SU-DHL-6 (cell line): ENCODE measurements around the gene GNPTAB.
"Not testable (repeated sequence)": the region's sequence is repeated elsewhere in the genome, so short reads cannot be mapped to it uniquely, and the experiment has no call there.

ENCODE experiments used
- H2AFZ ChIP-seq: fragments of 200-600 bp; sonication (generic); 2 replicates; pipeline ENCODE4 v1.6.1; 2014; ENCODE audit warnings: low read depth, mild to moderate bottlenecking, moderate library complexity, mixed read lengths, antibody characterized with exemption, low read length; ENCODE audit not compliant: severe bottlenecking
- H3F3A ChIP-seq: fragments of 200-600 bp; shearing (Covaris generic); 2 replicates; pipeline ENCODE4 v1.6.0; 2016; ENCODE audit warnings: antibody characterized with exemption, mild to moderate bottlenecking; ENCODE audit not compliant: insufficient read depth
- H3K27ac ChIP-seq: fragments of 200-600 bp; sonication (generic); 2 replicates; pipeline ENCODE4 v1.5.1; 2016; ENCODE audit warnings: low read depth, mild to moderate bottlenecking, low read length, moderate library complexity, mixed read lengths
- H3K27me3 ChIP-seq: fragments of 200-600 bp; sonication (generic), shearing (Covaris generic); 2 replicates; pipeline ENCODE4 v1.6.0; 2014; ENCODE audit warnings: mild to moderate bottlenecking, low read length
- H3K36me3 ChIP-seq: fragments of 200-600 bp; sonication (generic); 2 replicates; pipeline ENCODE4 v1.6.1; 2014; ENCODE audit warnings: mild to moderate bottlenecking, low read length, mixed read lengths
- H3K4me2 ChIP-seq: fragments of 300-600, 200-600 bp; shearing (Covaris generic), sonication (generic); 2 replicates; pipeline ENCODE4 v1.6.0; 2014; ENCODE audit warnings: low read length, low read depth, mild to moderate bottlenecking; ENCODE audit not compliant: poor library complexity, severe bottlenecking
- H3K4me3 ChIP-seq: fragments of 200-600 bp; sonication (generic); 2 replicates; pipeline ENCODE4 v1.5.1; 2014; ENCODE audit warnings: antibody characterized with exemption, low read length, mild to moderate bottlenecking, mixed read lengths; ENCODE audit not compliant: insufficient read depth, poor library complexity, severe bottlenecking
- H3K79me2 ChIP-seq: fragments of 200-600 bp; sonication (generic); 2 replicates; pipeline ENCODE4 v1.6.1; 2014; ENCODE audit warnings: mild to moderate bottlenecking, low read length, moderate library complexity; ENCODE audit not compliant: insufficient read depth
- H3K9ac ChIP-seq: fragments of 200-600 bp; sonication (generic); 2 replicates; pipeline ENCODE4 v1.7.0; 2014; ENCODE audit warnings: mild to moderate bottlenecking, low read length
- H3K9me2 ChIP-seq: fragments of 200-600 bp; sonication (generic); replicated peaks from 2 replicates; pipeline ENCODE4 v1.6.1; 2014; ENCODE audit warnings: low read length; ENCODE audit not compliant: insufficient read depth
- H3K9me3 ChIP-seq: fragments of 200-600 bp; sonication (generic); 2 replicates; pipeline ENCODE4 v1.6.1; 2014; ENCODE audit warnings: low read length, mixed read lengths; ENCODE audit not compliant: insufficient read depth
- H4K20me1 ChIP-seq: fragments of 200-600 bp; sonication (generic); 2 replicates; pipeline ENCODE4 v1.6.1; 2014; ENCODE audit warnings: low read depth, mild to moderate bottlenecking, antibody characterized with exemption, low read length, moderate library complexity, mixed read lengths
- CTCF ChIP-seq: fragments of 200-600 bp; sonication (generic); IDR thresholded peaks from one replicate; pipeline ENCODE4 v1.5.1; 2017; ENCODE audit warnings: antibody characterized with exemption, mild to moderate bottlenecking, low read length, moderate library complexity; ENCODE audit not compliant: insufficient read depth, poor library complexity, severe bottlenecking
- EZH2phosphoT487 ChIP-seq: fragments of 200-600 bp; sonication (generic), shearing (Covaris generic); conservative IDR thresholded peaks from 2 replicates; pipeline ENCODE4 v1.6.1; 2018; ENCODE audit warnings: mild to moderate bottlenecking, antibody characterized with exemption, low read length, moderate library complexity, mixed read lengths

Gene GNPTAB

GRCh38 chr12:101740566-101740965, 90.2 kb downstream of the GNPTAB start:
- TF ChIP-seq CTCF (no peak), EZH2phosphoT487 (no peak)
- no peaks in the 10 kb centered on the region for H3K9me3 ChIP-seq
- H3K79me2 ChIP-seq = no peaks in the 10 kb centered on the region
- no peak overlapping the region for H2AFZ ChIP-seq
- H3F3A ChIP-seq = peaks cover 22% of the 10 kb centered on the region
- no peak overlapping the region for H3K4me3 ChIP-seq
- no peak overlapping the region for H3K4me2 ChIP-seq
- H3K9me2 ChIP-seq = no peaks in the 10 kb centered on the region
- no peaks in the 10 kb centered on the region for H4K20me1 ChIP-seq
- no peak overlapping the region for H3K9ac ChIP-seq
- no peaks in the 10 kb centered on the region for H3K27me3 ChIP-seq
- H3K36me3 ChIP-seq = no peaks in the 10 kb centered on the region
- H3K27ac ChIP-seq = no peak overlapping the region

GRCh38 chr12:101738920-101739665, 91.7 kb downstream of the GNPTAB start, which contains the start of gene SYCP3:
SYCP3 (minus strand) TSS chr12:101739462; CDS start chr12:101737935, 1,527 bp downstream.
- no peak within 1 kb of the TSS for H3K4me3 ChIP-seq
- H3K9ac ChIP-seq = no peak within 1 kb of the TSS
- no peak for TF ChIP-seq EZH2phosphoT487
- no peak for TF ChIP-seq CTCF
- no peaks in the 10 kb centered on the region for H3K27me3 ChIP-seq
- no peak within 1 kb of the TSS for H2AFZ ChIP-seq
- no peaks in the 10 kb centered on the region for H4K20me1 ChIP-seq
- no peaks in the 10 kb centered on the region for H3K36me3 ChIP-seq
- peaks cover 7% of the 10 kb centered on the region for H3F3A ChIP-seq
- no peaks in the 10 kb centered on the region for H3K9me2 ChIP-seq
- no peak within 1 kb of the TSS for H3K4me2 ChIP-seq
- H3K79me2 ChIP-seq = no peaks in the 10 kb centered on the region
- no peaks in the 10 kb centered on the region for H3K9me3 ChIP-seq
- H3K27ac ChIP-seq = no peak within 1 kb of the TSS

GRCh38 chr12:101737476-101737875, 93.3 kb downstream of the GNPTAB start:
- Histone ChIP-seq H3K36me3 (peaks cover 6% of the 10 kb centered on the region; the same call in 1 of the 2 replicates), H3K27me3 (no peaks in the 10 kb centered on the region), H3K9ac (no peak overlapping the region), H3F3A (peaks cover 4% of the 10 kb centered on the region; the same call in 1 of the 2 replicates), H3K27ac (no peak overlapping the region), H3K79me2 (no peaks in the 10 kb centered on the region), H2AFZ (no peak overlapping the region), H3K4me3 (no peak overlapping the region), H3K9me3 (no peaks in the 10 kb centered on the region), H3K9me2 (no peaks in the 10 kb centered on the region), H4K20me1 (no peaks in the 10 kb centered on the region), H3K4me2 (no peak overlapping the region)
- TF ChIP-seq EZH2phosphoT487 (no peak), CTCF (no peak)

GRCh38 chr12:101734482-101734881, 96.3 kb downstream of the GNPTAB start:
- not testable (repeated sequence) for H3K79me2 ChIP-seq, H3K9ac ChIP-seq, H2AFZ ChIP-seq, H3F3A ChIP-seq, H3K9me3 ChIP-seq, H3K4me2 ChIP-seq, H4K20me1 ChIP-seq, H3K9me2 ChIP-seq, H3K27ac ChIP-seq, H3K4me3 ChIP-seq, H3K27me3 ChIP-seq
- peaks cover 12% of the 10 kb centered on the region for H3K36me3 ChIP-seq
